Adrenal gland (tissue), 5 donors: ENCODE results near the gene SPEM1.

Experiments
- CTCF ChIP-seq, 6 experiments: fragments of 450-650 bp in 4 of 6; fragments of 200-600 bp in 2 of 6; sonication (generic) in 1 of 6; IDR thresholded peaks; 1 replicate in 5 of 6; 2 replicates in 1 of 6; pipeline versions ENCODE4 v1.5.1 to v1.8.0; 2016 to 2021; ENCODE audit warnings: antibody characterized with exemption in 6 of 6, mild to moderate bottlenecking in 2 of 6, moderate library complexity in 1 of 6
- POLR2A ChIP-seq, 2 donors: fragments of 450-650 bp; IDR thresholded peaks; one replicate each; pipeline ENCODE4 v1.6.1; 2017; ENCODE audit warnings: antibody characterized with exemption in 2 of 2, mild to moderate bottlenecking in 2 of 2, moderate library complexity in 1 of 2
- donor health status: DM: no; HTN: no; CAD: no.

DNA sequence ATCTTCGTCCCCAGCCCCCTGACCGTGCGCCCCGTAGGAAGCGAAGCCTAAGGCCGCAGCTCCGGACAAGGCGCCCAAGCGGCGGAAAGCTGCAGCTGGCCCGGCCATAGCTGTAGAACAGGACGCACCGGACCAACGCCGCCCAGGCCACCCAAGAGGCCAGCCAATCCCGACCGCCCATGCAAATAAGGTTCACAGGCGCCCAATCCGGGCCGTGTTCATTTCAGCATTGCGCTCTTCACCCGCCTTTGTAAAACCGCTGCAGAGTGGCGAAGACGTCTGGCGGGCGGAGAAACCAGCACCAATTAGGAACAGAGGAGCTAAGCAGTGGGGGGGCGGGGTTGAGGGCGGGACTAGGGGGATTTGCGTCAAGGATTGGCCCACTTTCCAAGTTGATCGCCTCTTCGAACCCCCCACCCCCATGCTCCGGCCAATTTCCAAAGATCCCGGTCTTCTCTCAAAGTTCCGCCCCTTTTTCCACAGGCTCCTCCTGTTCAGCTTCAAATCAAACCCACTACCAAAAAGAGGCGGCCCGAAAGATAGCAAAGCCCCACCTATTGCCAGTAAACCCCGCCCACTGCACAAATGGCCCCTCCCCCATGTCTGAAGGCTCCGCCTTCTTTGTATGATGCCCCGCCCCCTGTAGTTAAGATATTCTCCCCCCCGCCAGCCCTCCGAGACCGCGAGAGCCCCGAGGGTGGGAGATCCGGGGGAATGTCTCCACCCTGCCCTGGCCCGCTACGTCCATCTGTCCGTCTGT lies 16.0 kb upstream of the SPEM1 start, which contains the start of gene TMEM256:
- peak in 1 of 6 experiments; percentile 24 for TF ChIP-seq CTCF (IDR thresholded peaks at IDR 0.05)
- TF ChIP-seq POLR2A (IDR thresholded peaks at IDR 0.05), result peak; percentile 85 to 99
